Cardiac muscle cell (in vitro differentiated cells and primary cell): ENCODE measurements around the gene SLC9A3. TPM values are rescaled to one million over a fixed set of nuclear protein-coding genes. Genes with fewer than 3 reads are reported as not detected.

Experiments used
- DNase-seq, 2 donors: peaks; one replicate each; pipeline versions ENCODE4 v3.0.0 to v3.0.0-alpha.2; 2010 to 2017; ENCODE audit warnings: low read depth in 1 of 2, low spot score in 1 of 2
- H3K27ac ChIP-seq: fragments of 200-600 bp; sonication (generic); 2 replicates; pipeline ENCODE4 v1.5.1; 2016
- H3K27me3 ChIP-seq: fragments of 200-600 bp; sonication (generic); 2 replicates; pipeline ENCODE4 v1.6.0; 2016; ENCODE audit warnings: control low read depth
- H3K36me3 ChIP-seq: fragments of 200-600 bp; sonication (generic); 2 replicates; pipeline ENCODE4 v1.5.1; 2016; ENCODE audit warnings: control low read depth
- H3K4me1 ChIP-seq: fragments of 200-600 bp; sonication (generic); 2 replicates; pipeline ENCODE4 v1.8.1; 2017; ENCODE audit warnings: low read depth, mild to moderate bottlenecking, mixed run types
- H3K4me3 ChIP-seq: fragments of 200-600 bp; sonication (generic); 2 replicates; pipeline ENCODE4 v1.5.1; 2016; ENCODE audit warnings: mild to moderate bottlenecking
- H3K9me3 ChIP-seq: fragments of 200-600 bp; sonication (generic); 2 replicates; pipeline ENCODE4 v1.5.1; 2017; ENCODE audit warnings: low read depth, mild to moderate bottlenecking, control low read depth
- CTCF ChIP-seq: IDR thresholded peaks from 2 replicates; pipeline ENCODE4 v1.5.1; 2012; ENCODE audit warnings: low read depth, mild to moderate bottlenecking, low read length
- polyA plus RNA-seq: library from polyadenylated mRNA; unstranded; fragments of >200 nt; fragmentation: Nextera tagmentation; extraction: Ambion mirVana; gene quantifications from 2 replicates; pipeline ENCODE4 v1.2.1, GENCODE V29; 2016
- total RNA-seq: library from RNA; depleted of rRNA; stranded (reverse); fragments of >200 nt; gene quantifications from 2 replicates; pipeline ENCODE4 v1.2.3, GENCODE V29; 2016

SLC9A3 gene
- total and polyA plus RNA-seq, 2 experiments from 2014 or later, result 4.8 to 15.3 TPM

- no peaks in the 10 kb centered on the region for H3K9me3 ChIP-seq
- TF ChIP-seq CTCF, result no peak
- no peak for DNase-seq
- no peaks in the 10 kb centered on the region for H3K4me1 ChIP-seq
- no peaks in the 10 kb centered on the region for H3K27me3 ChIP-seq
- no peak overlapping the region for H3K27ac ChIP-seq
- no peaks in the 10 kb centered on the region for H3K36me3 ChIP-seq
- H3K4me3 ChIP-seq, result no peak overlapping the region
Measured at GRCh38 chr5:543755-544674, 19.8 kb upstream of the SLC9A3 start.

- no peak for TF ChIP-seq CTCF
- no peak for DNase-seq
- no peaks in the 10 kb centered on the region for H3K36me3 ChIP-seq
- no peak overlapping the region for H3K27ac ChIP-seq
- H3K27me3 ChIP-seq, result no peaks in the 10 kb centered on the region
- H3K4me3 ChIP-seq, result no peak overlapping the region
- no peaks in the 10 kb centered on the region for H3K4me1 ChIP-seq
- no peaks in the 10 kb centered on the region for H3K9me3 ChIP-seq
Measured at GRCh38 chr5:543351-543750, 19.1 kb upstream of the SLC9A3 start.

- no peaks in the 10 kb centered on the region for H3K27me3 ChIP-seq
- no peak for DNase-seq
Measured at GRCh38 chr5:542319-543311, 18.4 kb upstream of the SLC9A3 start.

GRCh38 chr5:541539-542318 lies 17.5 kb upstream of the SLC9A3 start:
- Histone ChIP-seq H3K36me3 (no peaks in the 10 kb centered on the region), H3K27ac (no peak overlapping the region), H3K4me3 (no peak overlapping the region), H3K9me3 (no peaks in the 10 kb centered on the region), H3K27me3 (no peaks in the 10 kb centered on the region), H3K4me1 (no peaks in the 10 kb centered on the region)
- no peak for TF ChIP-seq CTCF
- no peak for DNase-seq

More at GRCh38 chr5:542319-543311, 18.4 kb upstream of the SLC9A3 start:
- Histone ChIP-seq H3K4me1 (no peaks in the 10 kb centered on the region), H3K27ac (no peak overlapping the region), H3K36me3 (no peaks in the 10 kb centered on the region), H3K4me3 (no peak overlapping the region), H3K9me3 (no peaks in the 10 kb centered on the region)
- no peak for TF ChIP-seq CTCF
